GM19467 (cell line): ENCODE data around the gene SCARB1.

ENCODE experiments used
- ATAC-seq: cut with Tn5 transposase; IDR thresholded peaks from one replicate; pipeline ENCODE4 v1.9.1; 2021; ENCODE audit warnings: mild to moderate bottlenecking, moderate library complexity; ENCODE audit not compliant: unreplicated experiment

The SCARB1 gene

GRCh38 chr12:124736115-124737039, 127.3 kb downstream of the SCARB1 start:
- ATAC-seq: no peak

GRCh38 chr12:124734224-124734788, 129.4 kb downstream of the SCARB1 start:
- no peak for ATAC-seq

GRCh38 chr12:124733086-124733485, 130.6 kb downstream of the SCARB1 start:
- ATAC-seq: no peak

- no peak for ATAC-seq
Observed at GRCh38 chr12:124732275-124733075, 131.2 kb downstream of the SCARB1 start.

GRCh38 chr12:124731869-124732268, 131.8 kb downstream of the SCARB1 start:
- ATAC-seq: no peak

- ATAC-seq: no peak
Observed at GRCh38 chr12:124730455-124730932, 133.2 kb downstream of the SCARB1 start.

GRCh38 chr12:124727922-124728321, 135.7 kb downstream of the SCARB1 start:
- no peak for ATAC-seq

GRCh38 chr12:124727264-124727800, 136.3 kb downstream of the SCARB1 start:
- ATAC-seq: no peak
